HG03139 (cell line): Measurements from ENCODE around the gene HPGDS.

Source experiments
- ATAC-seq: cut with Tn5 transposase; IDR thresholded peaks from one replicate; pipeline ENCODE4 v1.9.1; 2021; ENCODE audit not compliant: unreplicated experiment

Gene HPGDS

DNA sequence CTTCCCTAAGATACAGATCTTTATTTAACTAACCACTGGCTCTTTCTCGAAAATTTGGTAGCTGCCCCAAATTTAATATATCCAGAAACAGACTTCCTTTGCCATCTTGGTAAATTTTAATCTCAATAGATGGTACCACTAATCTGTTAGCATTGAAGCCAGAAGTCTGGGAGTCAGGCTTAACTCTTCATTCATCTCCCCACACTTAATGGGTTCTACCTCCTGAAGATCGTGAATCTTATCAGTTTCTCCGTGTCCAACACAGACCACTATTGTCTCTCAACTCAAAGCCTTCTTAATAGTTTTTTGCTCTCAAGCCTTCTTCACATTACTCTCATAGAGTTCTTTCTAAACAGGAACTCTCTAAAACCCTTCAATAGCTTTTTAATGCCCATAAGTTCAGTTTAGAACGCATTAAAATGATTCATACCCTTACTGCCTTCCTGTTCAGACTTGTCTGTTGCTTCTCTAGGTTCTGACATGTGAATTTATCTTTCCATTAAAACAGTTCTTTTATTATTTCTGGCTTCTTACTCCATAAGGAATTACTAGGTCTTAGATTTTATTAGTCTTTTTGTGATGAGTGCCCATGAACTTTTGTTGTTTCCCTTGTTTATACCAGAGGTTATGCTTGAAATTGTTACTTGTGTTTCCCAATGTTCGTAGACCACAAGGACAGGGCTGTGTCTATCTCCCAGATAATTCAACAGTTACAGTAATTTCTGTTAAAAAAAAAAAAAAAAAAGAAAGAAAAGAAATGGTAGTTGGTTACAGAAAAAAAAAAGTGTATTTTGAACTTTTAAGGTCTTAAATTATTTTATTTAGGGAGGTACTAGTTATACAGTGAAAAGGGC is 80.2 kb downstream of the HPGDS start:
- ATAC-seq = no peak

- no peak for ATAC-seq
Measured at GRCh38 chr4:94256828-94257227, 85.8 kb downstream of the HPGDS start.

GRCh38 chr4:94256144-94256783 is 86.4 kb downstream of the HPGDS start:
- no peak for ATAC-seq

- ATAC-seq = no peak
Measured at GRCh38 chr4:94253036-94253435, 89.6 kb downstream of the HPGDS start.

DNA sequence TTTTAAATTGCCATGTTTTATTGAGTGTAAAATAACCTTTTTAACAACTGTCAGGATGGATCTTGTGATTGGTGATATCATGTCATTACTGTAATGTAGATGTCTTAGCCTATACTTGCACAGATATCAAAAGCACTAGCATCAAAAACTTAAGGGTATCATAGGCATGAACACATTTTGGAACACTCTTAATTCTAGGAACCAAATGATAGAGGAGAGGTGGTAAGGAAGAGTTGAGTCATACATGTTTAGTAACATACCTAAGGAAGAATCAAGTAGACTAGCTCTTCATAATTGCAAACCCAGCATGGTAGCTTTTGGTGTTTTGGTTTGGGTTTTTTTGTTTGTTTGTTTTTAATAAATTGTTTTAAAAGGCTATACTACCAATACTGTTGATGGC is 91.5 kb downstream of the HPGDS start:
- ATAC-seq = no peak
